HG03095 (cell line): ENCODE results near the gene QPCTL.

Experiments
- ATAC-seq: cut with Tn5 transposase; IDR thresholded peaks from one replicate; pipeline ENCODE4 v1.9.1; 2021; ENCODE audit warnings: moderate library complexity; ENCODE audit not compliant: unreplicated experiment

QPCTL gene

DNA sequence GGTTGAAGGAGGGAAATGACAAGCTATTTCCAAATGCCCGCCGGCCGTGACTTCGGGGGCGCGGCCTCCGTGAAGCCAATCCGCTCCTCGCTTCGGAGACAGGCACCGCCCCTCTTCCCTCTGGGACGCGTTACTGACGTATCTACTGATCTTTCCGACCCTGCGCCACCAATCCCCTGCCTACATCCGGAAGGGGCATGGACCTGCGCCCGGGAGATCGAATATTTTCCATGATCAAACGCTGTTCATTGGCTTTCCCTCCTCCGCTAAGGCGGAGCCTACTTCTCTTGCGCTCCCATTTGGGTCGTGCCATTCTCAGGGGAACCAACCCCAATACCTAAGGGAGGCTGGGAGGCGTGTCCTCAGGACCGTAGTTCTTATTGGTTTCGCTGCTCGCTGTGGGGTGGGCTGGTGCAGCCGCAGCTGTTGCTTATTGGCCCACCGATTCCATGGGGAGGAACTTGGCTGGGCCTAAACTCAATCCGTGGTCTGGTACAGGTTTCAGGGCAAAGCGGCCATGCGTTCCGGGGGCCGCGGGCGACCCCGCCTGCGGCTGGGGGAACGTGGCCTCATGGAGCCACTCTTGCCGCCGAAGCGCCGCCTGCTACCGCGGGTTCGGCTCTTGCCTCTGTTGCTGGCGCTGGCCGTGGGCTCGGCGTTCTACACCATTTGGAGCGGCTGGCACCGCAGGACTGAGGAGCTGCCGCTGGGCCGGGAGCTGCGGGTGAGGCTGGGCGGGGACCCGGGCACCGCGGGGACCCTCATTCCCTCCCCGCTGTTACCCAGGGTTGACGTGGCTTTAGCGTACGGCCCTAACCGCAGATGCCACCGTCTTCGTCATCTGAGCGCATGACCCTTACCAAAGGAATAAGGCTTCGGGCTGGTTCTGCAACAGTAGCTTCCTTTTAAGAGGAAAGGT lies at the start of gene QPCTL:
Gene QPCTL (plus strand): TSS at position 480 of the 919 bp plus-strand sequence. CDS start 38 bp downstream, at position 518.
- ATAC-seq, result peak; percentile 85

DNA sequence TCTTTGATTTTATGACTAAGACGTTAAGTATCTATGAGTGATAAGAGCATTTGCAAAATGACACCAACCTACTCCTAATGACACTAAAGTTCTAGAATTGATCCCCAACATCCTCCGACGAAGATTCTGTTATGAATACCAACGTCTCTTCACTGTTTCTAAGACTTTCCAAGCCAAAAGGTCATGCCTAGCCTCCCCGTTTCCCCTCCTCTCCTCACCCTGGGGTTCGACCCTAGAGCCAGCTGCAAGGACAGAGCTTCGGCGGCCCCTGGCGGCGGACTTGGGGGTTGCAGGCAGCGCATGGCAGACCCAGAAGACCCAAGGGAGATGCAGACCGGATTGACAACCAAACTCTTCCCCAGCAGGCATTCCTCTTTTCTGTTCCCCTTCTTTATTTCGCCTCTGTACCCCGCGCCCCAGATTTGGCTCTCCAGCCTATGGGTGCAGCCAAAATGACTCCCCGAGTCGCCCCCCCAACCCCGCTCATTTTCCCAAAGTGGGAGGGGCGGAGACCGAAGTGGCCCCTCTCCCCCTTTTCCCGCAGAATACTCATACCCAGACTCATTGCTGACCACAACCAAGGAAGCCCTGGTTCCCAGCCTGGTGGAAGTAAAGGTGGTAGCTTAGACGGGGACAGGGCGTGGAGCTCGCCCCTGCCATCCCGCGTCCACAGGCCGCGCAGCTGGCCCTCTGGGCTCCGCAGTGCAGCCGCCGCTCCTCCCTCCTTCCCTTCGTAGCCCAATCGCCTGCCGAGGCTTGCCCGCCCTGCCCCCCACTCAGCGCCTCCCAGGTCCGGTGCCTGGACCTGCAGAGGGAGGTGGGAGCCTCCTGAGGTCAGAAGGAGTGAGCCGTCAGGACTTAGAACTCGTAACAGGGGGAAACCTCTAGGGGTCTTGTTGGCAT lies 49.2 kb upstream of the QPCTL start:
- ATAC-seq, result no peak

DNA sequence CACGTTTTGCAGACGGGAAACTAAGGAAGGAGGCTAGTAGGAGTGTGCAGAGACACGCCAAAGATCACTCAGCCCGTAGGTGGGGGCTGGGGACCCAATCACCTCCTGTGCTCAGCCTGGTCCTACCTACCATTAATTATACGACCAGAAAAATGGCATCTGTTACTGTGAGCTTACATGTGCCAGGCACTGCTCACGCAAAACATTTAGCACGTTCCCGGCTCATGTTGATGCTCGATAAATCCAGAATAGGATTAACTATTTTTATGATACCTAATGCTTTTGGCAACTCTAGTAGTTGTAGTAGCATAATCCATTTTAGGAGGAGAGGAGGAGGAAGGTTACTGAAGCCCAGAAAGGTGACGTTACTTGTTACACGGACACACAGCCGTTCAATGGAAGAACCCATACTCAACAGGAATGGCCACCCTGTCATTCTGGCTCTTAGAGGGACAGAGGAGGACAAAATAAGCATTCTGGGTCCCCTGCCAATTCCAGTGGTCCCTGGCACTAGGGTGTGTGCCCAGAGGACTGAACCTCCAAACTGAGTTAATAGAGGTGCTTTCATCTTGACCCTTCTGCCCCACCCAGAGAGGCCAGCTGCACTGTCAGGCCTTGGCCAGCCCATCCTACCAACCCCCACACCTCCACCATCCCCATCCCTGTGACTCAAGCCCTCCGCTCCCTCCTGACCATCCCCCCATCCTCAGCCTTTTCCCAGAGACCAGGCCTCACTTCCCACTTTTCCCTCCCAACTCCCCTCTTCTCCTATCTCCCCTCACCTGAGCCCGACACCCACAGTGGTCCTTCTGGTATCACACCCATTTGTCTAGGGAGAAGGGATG lies 48.3 kb upstream of the QPCTL start:
- ATAC-seq, result no peak

DNA sequence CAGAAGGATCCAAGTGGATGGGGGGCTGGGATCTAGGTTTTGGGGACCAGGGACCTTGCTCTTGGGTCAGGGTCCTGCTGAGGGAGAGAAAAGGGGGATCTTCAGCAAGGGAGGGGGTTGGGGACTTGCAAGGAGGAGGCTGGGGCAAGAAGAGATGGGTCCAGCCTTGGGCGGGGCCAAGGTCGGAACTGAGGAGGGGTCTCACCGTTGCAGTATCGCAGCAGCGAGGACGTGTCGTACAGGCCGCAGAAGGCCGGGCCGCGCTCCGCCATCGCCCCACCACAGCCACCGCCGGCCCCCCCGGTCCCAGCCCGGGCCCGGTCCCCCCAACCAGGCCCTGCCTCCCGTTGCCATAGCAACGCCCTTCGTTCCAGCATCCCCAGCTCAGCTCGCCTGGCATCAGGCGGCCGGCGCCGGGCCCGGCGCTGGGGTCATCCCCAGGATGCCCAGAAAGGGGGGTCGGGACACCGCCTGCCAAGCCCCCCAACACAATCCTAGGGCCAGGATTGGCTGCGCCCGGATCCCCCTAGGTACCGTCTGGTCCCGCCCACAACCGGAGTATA lies 47.3 kb upstream of the QPCTL start:
- ATAC-seq, result no peak

DNA sequence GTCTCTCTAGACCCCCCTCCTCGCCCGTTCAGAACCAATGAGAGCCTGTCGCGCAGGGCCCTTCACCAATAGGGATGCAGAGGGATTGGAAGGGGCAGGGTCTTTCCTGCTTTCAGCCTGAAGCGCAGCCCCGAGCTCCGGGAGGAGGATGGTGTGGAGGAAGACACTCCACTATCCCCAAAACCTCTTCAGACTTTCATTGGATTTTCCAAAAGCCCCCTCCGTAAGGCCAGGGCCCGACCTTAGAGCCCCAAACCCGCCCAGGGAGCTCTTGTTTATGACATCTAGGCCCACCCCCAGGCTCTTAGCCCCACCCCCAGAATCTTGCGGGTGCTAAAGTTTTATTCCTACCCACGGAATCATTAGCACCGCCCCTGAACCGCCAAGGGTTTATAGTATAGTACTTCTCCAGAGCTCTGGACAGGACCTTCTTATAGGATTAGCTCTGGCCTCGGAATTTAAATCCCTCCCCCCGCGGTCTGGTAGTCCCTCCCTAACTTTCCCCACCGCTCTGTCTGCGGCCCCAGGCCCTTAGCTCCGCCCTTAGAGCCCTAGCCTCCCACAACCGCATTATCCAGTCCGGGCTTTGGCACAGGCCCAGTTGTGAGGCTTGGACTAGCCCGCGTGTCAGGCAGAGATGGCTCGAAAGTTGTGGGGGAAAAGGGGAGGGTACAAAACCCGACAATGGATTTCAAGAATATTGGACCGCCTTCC lies 46.7 kb upstream of the QPCTL start:
- ATAC-seq, result no peak

DNA sequence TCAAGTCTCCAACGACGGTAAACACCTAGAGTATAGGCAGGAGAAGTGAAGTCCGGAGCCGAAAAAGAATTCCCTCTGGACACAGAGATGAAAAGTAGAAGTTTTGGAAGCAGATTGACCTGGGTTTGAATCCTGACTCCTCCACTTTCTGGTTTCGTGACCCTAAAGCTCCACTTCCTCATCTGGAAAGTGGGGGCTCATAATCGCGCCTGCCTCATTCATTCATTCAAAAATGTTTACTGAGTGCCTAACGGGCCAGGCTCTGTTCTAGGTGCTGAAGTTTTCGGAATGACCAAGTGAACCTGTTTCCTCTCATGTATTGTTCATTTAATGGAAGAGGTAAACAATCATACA lies 46.1 kb upstream of the QPCTL start:
- ATAC-seq, result no peak

DNA sequence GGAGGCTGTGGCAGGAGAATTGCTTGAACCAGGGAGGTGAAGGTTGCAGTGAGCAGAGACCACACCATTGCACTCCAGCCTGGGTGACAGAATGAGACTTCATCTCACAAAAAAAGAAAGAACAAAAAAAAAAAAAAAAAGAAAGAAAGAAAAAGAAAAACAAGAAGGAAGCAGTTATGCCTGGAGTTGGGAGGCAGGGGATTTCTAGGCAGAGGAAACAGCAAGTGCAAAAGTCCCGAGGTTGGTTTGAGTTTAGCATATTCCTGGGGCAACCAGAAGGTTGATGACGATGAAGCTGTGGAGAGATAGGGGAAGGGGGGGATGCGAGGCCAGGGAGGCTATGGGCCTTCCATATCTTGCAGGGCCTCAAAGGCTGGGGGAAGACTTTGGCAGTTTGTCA lies 41.7 kb upstream of the QPCTL start:
- no peak for ATAC-seq

DNA sequence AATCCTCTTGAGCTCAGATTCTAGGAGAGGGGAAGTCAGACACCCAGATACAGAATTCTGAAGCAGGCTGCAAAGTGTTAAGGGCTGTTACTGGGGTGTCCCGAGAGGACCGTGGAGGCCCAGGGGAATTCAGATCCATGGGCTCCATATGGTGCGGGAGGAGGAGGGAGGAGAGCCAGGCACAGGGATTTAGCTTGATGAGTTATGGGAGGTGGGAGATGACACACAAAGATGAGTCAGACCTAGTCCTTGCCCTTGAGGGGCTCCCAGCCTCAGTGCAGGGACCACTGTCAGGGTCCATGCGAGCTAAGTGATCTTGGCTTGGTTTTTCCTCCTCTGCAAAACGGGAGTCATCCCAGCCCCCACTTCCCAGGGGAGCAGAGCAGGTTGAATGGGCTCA lies 38.8 kb upstream of the QPCTL start:
- no peak for ATAC-seq

DNA sequence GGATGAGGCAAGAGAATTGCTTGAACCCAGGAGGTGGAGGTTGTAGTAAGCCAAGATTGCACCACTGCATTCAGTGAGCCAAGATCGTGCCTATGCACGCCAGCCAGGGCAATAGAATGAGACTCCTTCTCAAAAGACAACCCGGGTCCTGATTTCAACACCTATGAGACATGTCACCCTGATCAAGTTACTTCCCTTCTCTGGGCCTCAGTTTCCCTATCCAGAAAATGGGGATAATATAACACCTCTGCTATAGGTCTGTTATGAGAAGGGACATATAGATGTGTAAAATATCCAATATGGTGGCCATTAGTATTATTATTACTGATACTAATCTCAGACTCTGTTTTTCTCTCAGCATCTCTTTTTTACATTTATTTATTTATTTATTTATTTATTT lies 37.4 kb upstream of the QPCTL start:
- no peak for ATAC-seq

DNA sequence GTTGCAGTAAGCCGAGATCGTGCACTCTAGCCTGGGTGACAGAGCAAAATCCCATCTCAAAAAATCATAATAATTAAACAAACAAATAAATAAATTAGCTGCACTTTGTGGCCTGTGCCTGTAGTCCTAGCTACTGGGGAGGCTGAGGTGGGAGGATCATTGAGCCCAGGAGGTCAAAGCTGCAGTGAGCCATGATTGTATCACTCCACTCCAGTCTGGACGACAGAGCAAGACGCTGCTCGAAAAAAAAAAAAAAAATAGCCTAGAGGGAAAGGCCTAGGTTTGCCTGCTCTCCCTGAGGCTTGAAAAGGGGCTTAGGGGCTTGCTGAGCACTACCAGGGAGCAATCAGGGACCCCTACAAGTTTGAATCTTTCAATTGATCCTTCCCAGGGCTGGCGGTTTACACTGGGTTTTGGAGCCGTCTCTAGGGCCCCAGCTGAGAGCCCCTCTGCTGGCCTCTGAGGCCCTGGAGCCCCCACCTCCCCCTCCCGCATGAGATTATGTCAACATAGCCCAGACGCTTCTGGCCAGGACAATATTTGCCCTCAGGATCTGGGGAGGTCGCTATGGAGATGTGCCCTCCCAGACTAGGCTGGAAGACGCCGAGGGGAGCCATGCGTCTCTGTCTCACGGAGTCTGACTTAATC lies 34.8 kb upstream of the QPCTL start:
- ATAC-seq, result no peak

DNA sequence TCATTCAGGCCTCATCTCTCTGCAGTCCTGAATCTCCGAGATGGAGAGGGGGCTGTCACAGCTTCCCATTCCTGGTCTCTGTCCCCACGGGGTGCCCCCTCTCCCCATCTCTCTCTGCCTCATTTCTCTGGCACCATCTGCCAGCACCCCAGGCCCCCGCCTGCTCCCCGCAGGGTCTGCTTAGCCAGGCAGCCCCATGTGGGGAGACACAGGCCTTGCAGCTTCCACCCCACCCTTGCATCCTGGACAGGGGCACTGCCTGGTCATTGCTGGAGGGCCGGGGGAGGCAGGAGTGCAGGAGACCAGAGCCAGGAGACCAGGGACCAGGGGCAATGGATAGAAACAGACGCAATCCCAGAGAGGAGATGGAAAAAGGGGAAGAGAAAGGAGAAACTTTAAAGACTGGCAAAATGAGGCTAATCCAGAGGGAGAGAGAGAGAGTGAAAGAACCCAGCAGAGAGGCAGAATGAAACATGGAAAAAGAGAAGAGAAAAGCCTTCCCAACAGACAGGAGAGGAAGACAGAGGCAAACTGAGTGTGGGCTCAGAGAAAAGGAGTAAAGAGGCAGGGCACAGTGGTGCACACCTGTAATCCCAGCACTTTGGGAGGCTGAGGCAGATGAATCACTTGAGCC lies 33.3 kb upstream of the QPCTL start:
- ATAC-seq, result no peak

DNA sequence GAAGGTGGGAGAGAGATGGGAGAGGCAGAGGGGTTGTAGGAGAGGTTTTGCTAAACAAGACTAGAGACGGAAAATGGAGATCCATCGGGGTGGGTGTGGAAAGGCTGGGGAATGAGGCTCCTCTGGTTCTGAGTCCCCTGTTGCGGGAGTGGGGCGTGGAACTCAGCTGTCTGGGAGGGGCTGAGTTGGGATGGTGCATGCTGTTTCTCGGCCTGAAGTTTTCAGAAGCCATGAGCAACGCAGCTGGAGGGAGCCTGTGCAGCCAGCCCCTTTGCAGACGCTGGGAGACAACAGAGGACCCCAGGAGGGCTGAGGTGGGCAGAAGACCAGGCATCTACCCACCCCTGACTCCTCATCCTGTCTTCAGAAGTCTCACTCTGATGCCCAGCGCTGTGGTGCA lies 31.8 kb upstream of the QPCTL start:
- no peak for ATAC-seq

DNA sequence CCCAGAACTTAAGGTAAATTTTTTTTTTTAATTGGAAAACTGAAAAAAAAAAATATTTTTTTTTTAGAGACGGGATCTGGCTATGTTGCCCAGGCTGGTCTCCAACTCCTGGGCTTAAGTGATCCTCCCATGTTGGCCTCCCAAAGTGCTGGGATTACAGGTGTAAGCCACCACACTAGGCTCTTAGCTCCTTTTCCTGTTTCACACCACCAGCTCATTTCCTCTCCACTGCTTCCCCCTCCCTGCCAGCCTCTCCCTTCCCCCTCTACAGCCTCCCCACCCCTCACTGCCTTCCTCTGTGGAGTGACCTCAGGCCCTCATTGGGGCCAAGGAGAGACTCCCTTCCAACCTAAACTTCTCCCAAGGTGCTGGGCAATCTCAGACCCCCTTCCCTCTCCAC lies 28.7 kb upstream of the QPCTL start:
- no peak for ATAC-seq

DNA sequence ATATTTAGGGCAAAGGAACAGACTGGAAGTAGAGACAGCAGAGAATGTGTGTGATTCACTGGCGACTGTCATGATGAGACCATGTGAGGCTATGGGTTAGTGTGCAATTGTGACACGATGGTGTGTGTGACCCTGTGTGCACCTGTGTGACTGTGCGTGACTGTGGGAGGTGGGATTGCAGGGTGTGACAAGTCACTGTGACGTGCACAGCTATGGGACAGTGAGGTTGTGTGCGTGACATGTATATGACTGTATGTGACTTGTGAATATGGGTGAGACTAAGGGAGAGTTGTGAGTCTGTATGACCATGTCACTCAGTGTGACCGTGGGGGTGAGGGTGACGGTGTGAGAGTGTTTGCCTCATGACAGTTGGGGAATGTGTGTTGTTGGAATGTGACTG lies 27.9 kb upstream of the QPCTL start:
- no peak for ATAC-seq

DNA sequence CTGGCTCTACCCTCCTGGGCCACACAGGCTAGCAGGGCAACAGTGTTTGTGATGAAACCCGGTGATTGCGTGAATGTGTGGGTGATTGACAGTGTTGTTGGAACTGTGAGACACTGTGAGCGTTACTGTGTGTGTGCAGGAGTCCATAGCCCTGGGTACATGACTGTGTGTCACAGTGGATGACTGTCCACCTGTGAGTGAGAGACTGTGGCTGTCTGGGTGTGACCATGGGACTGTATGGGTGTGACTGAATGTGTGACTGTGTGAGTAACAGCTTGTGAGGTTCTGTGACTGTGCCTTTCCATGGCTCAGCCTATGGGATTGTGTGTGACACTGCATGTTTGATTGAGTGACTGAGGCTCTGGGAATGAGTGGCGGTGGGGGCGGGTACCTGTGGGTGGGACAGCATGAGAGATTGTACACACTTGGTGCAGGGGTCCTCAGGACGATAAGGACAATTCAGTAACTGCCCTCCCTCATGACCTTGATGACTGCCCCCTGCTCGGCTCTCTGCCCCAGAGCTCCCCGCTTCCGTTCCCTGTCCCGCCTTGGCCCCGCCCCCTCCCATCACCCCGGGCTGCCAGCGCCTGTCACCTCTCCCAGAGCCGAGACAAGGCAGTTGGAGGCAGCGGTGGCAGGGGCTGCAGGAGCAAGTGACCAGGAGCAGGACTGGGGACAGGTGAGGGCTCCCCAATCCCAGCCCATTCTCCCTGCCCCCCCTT lies 24.7 kb upstream of the QPCTL start, which contains the start of gene GIPR:
Gene GIPR (plus strand): TSS at position 602 of the 722 bp plus-strand sequence. CDS start 1,300 bp downstream, outside the sequence.
- no peak for ATAC-seq

DNA sequence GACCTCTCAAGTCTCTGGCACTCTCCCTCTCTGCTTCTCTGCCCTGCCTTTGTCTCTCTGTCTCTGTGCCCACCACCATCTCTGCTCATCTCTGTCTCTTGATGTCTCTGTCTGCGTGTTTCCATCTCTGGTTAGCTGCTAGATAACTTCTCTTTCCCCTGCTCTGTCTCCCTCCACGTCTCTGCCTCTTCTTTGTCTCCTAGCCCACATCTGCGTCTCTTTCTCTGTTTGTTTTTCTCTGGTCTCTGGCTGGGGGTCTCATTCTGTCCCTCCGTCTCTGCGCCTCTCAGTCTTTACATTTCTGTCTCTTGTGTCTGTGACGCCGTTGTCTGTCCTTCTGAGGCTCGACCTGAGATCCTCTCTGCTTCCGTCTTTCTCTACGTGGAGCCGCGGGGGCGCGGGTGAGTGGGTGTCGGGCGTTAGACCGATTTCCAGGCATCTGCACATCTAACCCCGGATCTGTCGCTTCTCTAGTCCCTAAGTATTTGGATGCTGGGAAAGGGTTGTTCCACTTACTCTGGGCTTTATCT lies 24.1 kb upstream of the QPCTL start:
- ATAC-seq, result no peak

DNA sequence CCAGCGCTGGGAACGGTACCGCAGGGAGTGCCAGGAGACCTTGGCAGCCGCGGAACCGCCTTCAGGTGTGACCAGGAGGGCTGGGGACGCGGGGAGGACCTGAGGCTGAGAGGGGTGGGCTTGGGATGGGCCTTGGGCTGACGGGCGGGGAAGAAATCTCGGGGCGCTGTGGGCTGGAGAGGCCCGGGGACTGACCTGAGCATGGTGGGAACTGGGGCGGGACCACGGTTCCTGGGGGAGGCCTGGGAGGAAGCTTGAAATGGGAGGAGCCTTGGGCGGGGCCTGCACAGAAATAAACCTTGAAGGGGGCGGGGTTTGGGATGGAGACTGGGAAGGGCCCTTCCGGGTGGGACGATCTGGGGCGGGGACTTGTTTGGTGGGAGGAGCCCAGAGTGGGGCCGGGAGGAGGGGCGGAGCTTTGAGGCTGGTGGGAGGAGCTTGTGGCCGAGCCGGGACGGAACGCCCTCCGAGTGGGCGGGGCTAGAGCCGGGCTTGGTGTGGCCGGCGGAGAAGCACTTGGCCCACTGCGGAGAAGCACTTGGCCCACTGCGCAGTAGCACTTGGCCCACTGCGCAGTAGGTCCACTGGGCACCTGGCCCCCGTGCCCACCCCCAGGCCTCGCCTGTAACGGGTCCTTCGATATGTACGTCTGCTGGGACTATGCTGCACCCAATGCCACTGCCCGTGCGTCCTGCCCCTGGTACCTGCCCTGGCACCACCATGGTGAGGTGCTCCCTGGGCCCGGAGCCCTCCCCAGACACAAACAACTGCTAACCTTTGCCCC lies 21.6 kb upstream of the QPCTL start:
- ATAC-seq, result no peak
